GM19043 (cell line): ENCODE results near the gene HELZ2.
"Not testable (repeated sequence)": the region's sequence is repeated elsewhere in the genome, so short reads cannot be mapped to it uniquely, and the experiment has no call there.

Experiments
- ATAC-seq: cut with Tn5 transposase; IDR thresholded peaks from one replicate; pipeline ENCODE4 v1.9.1; 2021; ENCODE audit warnings: low read depth; ENCODE audit not compliant: unreplicated experiment

Gene HELZ2, protein sequence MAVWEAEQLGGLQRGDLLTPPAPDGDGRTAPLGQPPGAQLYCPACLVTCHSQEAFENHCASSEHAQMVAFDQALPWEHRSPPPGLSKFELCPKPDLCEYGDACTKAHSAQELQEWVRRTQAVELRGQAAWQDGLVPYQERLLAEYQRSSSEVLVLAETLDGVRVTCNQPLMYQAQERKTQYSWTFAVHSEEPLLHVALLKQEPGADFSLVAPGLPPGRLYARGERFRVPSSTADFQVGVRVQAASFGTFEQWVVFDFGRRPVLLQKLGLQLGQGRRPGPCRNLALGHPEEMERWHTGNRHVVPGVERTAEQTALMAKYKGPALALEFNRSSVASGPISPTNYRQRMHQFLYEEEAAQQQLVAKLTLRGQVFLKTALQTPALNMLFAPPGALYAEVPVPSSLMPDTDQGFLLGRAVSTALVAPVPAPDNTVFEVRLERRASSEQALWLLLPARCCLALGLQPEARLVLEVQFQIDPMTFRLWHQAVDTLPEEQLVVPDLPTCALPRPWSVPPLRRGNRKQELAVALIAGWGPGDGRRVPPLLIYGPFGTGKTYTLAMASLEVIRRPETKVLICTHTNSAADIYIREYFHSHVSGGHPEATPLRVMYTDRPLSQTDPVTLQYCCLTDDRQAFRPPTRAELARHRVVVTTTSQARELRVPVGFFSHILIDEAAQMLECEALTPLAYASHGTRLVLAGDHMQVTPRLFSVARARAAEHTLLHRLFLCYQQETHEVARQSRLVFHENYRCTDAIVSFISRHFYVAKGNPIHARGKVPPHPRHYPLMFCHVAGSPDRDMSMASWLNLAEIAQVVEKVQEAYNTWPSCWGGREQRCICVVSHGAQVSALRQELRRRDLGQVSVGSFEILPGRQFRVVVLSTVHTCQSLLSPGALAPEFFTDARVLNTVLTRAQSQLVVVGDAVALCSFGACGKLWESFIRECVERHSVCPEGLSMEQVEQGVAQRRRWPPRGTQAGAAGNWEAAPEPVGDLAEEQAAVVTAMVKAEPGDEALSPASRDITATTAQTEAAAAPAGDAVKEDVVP (N-terminal part only)

DNA sequence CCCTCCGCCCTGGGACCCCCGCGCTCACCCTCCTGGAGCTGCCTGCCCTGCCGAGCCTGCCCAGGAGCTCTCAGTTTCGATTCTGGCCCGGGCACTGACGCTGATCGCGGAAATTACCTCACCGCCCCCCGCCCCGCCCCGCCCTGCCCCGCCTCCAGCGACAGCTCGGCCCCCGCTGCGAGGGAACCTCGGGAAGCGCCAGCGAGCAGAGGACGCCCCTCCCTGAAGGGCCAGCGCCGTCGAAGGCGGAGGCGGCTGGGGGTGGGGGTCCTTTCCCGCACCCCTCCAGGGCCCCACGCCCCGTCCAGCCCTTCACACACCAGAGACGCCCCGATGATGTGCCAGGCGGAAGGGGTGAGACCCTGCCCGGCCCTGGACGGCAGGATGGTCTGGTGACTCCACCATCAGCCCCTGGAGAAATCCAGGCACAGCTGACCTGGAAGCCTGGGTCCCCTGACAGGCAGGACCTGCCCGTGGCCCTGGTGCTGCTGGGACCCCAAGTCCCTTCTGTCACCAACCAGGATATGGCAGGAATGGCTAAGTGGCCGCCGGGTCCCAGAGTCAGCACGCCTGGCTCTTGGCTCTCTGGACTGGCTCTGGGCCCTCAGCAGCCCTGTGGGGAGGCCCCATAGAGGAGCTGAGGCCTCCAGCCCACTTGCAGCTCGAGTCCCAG is at the start of gene HELZ2:
Gene HELZ2 (minus strand): TSS at position 84 of the 673 bp plus-strand sequence. CDS start 1,854 bp downstream, outside the sequence.
- ATAC-seq, result peak; percentile 63

DNA sequence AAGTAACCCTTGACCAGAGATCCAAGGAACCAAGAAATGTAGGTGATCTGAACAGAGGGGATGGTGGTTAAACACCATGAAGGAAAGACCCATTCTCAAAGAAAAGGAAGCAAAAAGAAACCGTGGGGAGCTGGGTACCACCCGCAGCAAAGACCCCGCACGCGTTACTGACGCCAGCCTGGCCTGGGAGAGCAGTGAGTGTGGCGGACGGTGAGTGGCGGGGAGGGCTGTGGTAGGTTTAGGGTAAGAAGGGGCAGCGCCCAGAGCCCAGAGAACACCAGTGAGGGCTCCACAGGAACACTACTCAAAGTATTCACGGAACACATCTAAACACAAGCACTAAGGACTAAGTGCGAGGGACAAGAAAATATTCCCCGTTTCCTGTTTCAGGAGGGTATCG is 48.7 kb upstream of the HELZ2 start:
- no peak for ATAC-seq

- no peak for ATAC-seq
These were observed 48.1 kb upstream of the HELZ2 start for GRCh38 chr20:63622096-63622495.

DNA sequence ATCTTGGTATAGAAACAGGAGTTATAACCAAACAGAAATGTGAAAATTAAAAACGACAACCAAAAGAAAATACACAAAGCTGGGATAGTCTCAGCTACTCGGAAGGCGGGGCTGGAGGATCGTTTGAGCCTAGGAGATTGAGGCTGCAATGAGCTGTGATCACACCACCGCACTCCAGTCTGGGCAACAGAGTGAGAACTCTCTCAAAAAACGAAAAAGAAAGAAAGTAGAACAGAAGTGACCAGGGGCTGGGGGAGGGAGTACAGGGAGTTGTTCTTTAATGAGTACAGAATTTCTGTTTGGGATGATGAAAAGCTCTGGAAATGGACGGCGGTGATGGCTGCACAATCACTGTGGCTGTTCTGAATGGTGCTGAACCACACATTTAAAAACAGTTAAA is 47.0 kb upstream of the HELZ2 start:
- no peak for ATAC-seq

DNA sequence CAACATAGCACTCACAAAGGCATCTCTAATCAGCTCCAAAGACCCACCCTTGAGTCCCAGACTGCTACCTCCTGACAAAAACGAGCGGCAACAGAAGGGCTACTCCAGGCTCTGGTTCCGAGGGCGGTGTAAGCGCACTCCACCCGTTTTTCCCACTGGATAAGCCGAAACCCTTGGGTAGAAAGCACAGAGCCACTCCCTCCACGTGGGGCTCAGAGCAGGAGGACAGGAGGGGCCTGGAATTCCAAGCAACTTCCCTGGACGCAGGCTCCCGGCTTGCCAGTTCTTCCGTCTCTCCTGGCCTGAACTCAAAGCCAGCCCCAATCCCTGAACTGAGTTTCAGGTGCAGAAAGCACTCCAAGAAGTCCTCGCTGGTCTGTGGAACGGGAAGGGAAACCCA is 45.5 kb upstream of the HELZ2 start:
- ATAC-seq, result no peak

DNA sequence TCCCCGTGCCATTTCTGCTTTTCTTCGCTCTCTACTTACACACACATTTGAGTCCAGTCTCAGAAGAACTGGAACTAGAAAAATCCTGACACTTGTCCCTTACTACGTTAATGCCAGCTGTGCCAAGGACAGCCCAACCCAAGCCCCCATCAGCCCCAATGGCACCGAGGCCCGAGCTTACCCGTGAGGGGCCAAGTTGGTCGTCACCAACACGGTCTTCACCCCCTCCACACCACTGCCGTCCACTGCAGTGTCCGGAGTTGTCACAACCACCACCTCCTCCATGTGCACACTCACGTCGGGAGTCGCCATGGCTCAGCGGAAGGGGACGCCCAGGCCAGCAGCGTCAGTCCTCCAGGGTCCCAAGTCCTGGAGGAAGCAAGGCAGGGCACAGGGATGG is 45.0 kb upstream of the HELZ2 start:
- ATAC-seq, result no peak

GRCh38 chr20:63618291-63618980 is 44.4 kb upstream of the HELZ2 start:
- ATAC-seq, result no peak

- ATAC-seq, result no peak
These were observed 43.8 kb upstream of the HELZ2 start for GRCh38 chr20:63617876-63618265.

DNA sequence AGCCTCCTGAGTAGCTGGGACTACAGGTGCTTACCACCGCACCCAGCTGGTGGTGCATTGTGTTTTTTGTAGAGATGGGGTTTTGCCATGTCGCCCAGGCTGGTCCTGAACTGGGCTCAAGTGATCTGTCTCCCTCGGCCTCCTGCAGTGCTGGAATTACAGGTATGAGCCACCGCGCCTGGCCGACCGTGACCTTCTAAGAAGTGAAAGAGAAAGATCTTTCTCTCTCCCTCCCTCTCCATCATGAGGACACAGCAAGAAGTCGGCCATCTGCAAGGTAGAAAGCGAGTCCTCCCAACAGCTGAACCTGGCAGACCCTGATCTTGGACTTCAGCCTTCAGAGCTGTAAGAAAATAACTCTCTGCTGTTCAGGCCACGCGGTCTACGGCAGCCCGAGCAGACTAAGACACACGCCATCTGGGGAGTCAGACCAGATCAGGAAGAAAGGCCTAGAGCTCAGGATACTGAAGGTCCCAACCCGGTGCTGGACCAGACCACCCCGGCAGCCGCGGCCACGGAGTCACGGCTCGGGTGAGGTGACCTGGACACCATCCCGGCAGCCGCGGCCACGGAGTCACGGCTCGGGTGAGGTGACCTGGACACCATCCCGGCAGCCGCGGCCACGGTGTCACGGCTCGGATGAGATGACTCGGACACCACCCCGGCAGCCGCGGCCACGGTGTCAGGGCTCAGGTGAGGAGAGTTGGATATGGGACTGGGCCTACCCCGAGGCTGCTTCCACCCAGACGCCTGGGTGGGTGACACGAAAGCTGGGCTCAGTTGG is 43.2 kb upstream of the HELZ2 start:
- no peak for ATAC-seq

DNA sequence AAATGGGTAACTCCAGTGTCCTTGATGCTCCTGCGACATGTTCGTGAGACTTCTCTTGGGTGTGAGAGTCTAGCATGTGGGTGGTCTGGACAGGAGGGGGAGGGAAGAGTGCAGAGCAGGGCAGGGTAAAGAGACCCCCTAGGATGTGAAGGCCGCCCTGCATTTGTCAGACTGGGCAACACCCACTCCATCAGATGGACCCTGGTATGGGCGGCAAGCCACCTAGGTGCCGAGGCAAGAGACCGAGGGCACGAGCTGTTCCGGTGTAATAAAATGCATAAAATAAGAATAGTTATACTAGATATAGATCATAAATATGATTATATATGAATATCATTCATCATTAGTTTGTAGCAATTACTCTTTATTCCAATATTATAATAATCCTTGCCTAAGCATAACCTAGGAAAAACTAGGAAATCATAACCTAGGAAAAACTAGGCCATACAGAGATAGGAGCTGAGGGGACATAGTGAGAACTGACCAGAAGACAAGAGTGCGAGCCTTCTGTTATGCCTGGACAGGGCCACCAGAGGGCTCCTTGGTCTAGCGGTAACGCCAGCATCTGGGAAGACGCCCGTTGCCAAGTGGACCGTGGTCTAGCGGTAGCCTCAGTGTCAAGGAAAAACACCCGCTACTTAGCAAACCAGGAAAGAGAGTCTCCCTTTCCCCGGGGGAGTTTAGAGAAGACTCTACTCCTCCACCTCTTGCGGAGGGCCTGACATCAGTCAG is 40.0 kb upstream of the HELZ2 start:
- not testable (repeated sequence) for ATAC-seq

GRCh38 chr20:63612276-63612931 is 38.4 kb upstream of the HELZ2 start:
- no peak for ATAC-seq

- no peak for ATAC-seq
These were observed 37.6 kb upstream of the HELZ2 start for GRCh38 chr20:63611646-63612045.

DNA sequence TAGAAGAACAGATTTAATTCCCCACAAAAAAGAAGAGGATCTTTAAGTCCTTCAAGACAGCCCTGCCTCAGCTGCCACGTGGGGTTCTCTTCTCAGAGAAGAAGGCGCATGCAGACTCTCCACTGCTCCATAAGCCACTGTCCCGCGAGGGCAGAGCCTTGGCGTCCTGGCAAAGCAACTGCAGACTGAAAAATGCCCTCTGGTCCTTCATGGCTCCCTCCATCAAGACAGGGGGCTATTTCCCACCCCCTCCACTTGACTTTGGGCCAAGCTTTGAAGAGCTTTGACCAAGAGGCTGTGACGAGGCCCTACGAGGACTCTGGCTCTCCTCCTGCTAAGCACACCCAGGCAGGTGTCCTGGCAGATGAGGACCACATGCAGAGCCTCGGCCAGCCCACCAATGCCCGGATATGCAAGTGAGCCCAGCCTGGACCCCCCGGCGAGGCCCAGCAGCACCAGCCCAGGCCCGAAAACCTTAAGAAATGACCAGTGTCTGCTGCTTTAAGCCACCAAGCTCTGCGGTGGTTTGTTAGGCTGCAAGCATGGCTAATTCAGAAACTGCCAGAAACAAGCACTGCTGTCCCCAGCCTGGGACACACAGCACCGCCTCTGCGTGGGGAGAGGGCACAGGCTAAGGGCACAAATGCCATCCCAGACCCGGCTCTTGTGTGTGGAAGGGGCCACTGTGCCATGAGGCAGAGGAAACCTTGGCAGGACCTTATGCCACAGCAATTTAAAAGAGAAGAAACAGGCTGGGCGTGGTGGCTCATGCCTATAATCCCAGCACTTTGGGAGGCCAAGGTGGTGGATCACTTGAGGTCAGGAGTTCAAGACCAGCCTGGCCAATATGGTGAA is 36.8 kb upstream of the HELZ2 start:
- no peak for ATAC-seq

DNA sequence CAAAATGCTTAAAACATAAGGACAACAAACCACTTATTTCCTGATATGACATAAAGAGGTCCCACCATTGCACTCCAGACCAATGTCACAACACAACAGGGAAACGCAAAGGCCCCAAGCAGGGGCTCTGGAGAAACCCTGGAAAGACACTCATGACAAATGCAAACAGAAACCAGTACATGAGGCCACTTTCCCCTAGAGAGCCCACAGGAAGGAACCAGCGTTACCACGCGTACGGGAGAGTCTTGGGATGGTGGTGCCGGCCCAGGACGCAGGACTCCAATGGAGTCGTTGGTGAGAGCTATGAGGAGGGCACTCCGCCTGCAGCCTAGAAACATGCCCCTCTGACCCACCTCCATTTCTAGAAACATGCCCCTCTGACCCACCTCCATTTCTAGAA is 32.6 kb upstream of the HELZ2 start:
- no peak for ATAC-seq

DNA sequence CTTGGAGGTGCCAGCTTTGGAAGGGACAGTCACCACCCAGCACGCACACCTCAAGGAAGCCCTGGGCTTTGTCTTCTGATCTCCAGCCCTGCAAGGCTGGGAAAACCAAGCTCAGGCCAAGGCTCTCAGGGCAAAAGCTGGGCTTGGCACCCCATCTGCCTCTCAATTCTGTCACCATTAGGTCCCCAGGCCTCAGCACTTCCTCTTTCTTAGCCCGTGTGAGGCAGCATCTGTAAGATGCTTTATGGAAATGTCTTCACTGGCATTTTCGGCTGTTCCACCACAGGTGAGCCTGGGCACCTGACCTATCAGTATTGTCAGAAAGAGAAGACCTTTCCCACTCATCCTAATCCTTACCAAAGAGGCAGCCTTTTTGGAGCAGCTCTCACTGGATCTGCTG is 28.3 kb upstream of the HELZ2 start:
- no peak for ATAC-seq

DNA sequence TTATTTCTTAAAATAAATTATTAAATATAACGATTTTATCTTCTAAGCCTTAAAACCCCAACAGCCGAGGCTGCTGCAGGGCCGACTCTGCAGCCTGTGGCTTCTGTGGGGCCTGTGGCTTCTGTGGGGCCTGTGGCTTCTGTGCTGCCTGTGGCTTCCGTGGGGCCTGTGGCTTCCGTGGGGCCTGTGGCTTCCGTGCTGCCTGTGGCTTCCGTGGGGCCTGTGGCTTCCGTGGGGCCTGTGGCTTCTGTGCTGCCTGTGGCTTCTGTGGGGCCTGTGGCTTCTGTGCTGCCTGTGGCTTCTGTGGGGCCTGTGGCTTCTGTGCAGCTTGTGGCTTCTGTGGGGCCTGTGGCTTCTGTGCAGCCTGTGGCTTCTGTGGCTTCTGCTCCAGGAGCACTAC is 27.6 kb upstream of the HELZ2 start:
- ATAC-seq, result not testable (repeated sequence)

DNA sequence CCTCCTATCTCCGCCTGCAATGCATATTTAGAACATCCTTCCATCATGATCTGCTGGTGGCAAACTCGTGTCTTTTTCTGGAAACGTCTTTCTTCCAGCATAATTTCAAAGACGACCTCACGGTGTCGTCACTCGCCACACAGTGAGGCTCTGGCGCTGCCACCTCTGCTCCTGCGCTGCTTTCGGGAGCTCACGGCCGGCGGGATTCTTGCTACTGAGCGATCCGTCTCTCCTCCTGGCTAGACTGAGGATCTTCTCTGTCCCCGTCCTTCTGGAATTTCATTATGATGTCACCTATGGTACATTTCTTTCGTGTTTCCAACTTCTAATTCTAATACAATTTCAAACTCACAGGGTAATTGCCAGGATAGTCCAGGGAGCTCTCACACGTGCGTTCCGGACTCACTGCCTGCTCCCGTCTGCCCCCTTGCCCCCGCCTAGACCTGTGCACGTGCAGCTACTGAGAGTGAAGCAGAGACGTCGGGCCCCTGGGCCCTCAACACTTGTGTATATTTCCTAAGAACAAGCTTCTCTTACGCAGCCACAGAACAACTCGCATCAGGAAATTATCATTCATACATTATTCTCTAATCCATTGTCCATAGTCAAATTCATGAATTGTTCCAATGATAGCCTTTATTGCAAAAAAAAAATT is 25.5 kb upstream of the HELZ2 start:
- ATAC-seq, result no peak
